SK-N-SH treated with all-trans-retinoic acid at 6 μM for 48 hours (cell line): ENCODE measurements around the gene IGF2R.

Experiments
- ATAC-seq: fragments of 200-7000 bp; cut with Tn5 transposase; 3 replicates; pipeline ENCODE4 v1.9.1; 2020; ENCODE audit warnings: mild to moderate bottlenecking, moderate library complexity
- ARNTL ChIP-seq: fragments of 450-650 bp; formaldehyde crosslinking; IDR thresholded peaks from 2 replicates; pipeline ENCODE4 v1.5.0; 2020; ENCODE audit warnings: low read depth, mild to moderate bottlenecking, moderate library complexity, borderline replicate concordance
- BACH2 ChIP-seq: fragments of 250-450 bp; sonication (Bioruptor Pico); IDR thresholded peaks from 2 replicates; pipeline ENCODE4 v1.9.0; 2021; ENCODE audit warnings: mild to moderate bottlenecking, borderline replicate concordance
- CREB5 ChIP-seq: fragments of 250-450 bp; sonication (Bioruptor Pico); IDR thresholded peaks from 2 replicates; pipeline ENCODE4 v1.5.1; 2020; ENCODE audit warnings: low read depth, mild to moderate bottlenecking, moderate library complexity
- CSDC2 ChIP-seq: fragments of 250-450 bp; sonication (Bioruptor Pico); IDR thresholded peaks from 2 replicates; pipeline ENCODE4 v1.5.0; 2020; ENCODE audit warnings: mild to moderate bottlenecking, moderate library complexity
- ESRRG ChIP-seq: fragments of 250-450 bp; sonication (Bioruptor Pico); IDR thresholded peaks from 2 replicates; pipeline ENCODE4 v1.6.1; 2021; ENCODE audit warnings: mild to moderate bottlenecking
- GLIS3 ChIP-seq: fragments of 250-450 bp; sonication (Bioruptor Pico); IDR thresholded peaks from 2 replicates; pipeline ENCODE4 v1.5.0; 2020; ENCODE audit warnings: mild to moderate bottlenecking, moderate library complexity
- ISL1 ChIP-seq: fragments of 250-450 bp; sonication (Bioruptor Pico); IDR thresholded peaks from 2 replicates; pipeline ENCODE4 v2.1.2; 2022; ENCODE audit warnings: mild to moderate bottlenecking, moderate library complexity
- OSR1 ChIP-seq: fragments of 250-450 bp; sonication (Bioruptor Pico); IDR thresholded peaks from 2 replicates; pipeline ENCODE4 v1.8.0; 2022; ENCODE audit warnings: moderate library complexity, mild to moderate bottlenecking, inconsistent platforms
- PATZ1 ChIP-seq: fragments of 250-450 bp; sonication (Bioruptor Pico); IDR thresholded peaks from 2 replicates; pipeline ENCODE4 v1.8.0; 2020; ENCODE audit warnings: mild to moderate bottlenecking, moderate library complexity, borderline replicate concordance
- POU6F1 ChIP-seq: fragments of 250-450 bp; sonication (Bioruptor Pico); IDR thresholded peaks from 2 replicates; pipeline ENCODE4 v1.8.0; 2021; ENCODE audit warnings: low read depth, mild to moderate bottlenecking, moderate library complexity, borderline replicate concordance
- PPARA ChIP-seq: fragments of 250-450 bp; sonication (Bioruptor Pico); IDR thresholded peaks from 2 replicates; pipeline ENCODE4 v1.5.0; 2020; ENCODE audit warnings: mild to moderate bottlenecking, borderline replicate concordance
- RARB ChIP-seq: fragments of 250-450 bp; sonication (Bioruptor Pico); IDR thresholded peaks from 2 replicates; pipeline ENCODE4 v1.8.0; 2021; ENCODE audit warnings: mild to moderate bottlenecking, moderate library complexity
- SNAI2 ChIP-seq: fragments of 250-450 bp; sonication (Bioruptor Pico); IDR thresholded peaks from 2 replicates; pipeline ENCODE4 v1.5.0; 2020; ENCODE audit warnings: mild to moderate bottlenecking, moderate library complexity
- TCF4 ChIP-seq: fragments of 250-450 bp; sonication (Bioruptor Pico); IDR thresholded peaks from 2 replicates; pipeline ENCODE4 v1.8.0; 2021; ENCODE audit warnings: mild to moderate bottlenecking, moderate library complexity, borderline replicate concordance
- TOX ChIP-seq: fragments of 250-450 bp; sonication (Bioruptor Pico); IDR thresholded peaks from 2 replicates; pipeline ENCODE4 v1.8.0; 2021; ENCODE audit warnings: mild to moderate bottlenecking, moderate library complexity, borderline replicate concordance
- TSHZ2 ChIP-seq: fragments of 250-450 bp; sonication (Bioruptor Pico); IDR thresholded peaks from 2 replicates; pipeline ENCODE4 v1.5.0; 2020; ENCODE audit warnings: mild to moderate bottlenecking, moderate library complexity
- ZC3H10 ChIP-seq: fragments of 250-450 bp; sonication (Bioruptor Pico); IDR thresholded peaks from 2 replicates; pipeline ENCODE4 v1.5.1; 2021; ENCODE audit warnings: mild to moderate bottlenecking, moderate library complexity
- ZFP3 ChIP-seq: fragments of 250-450 bp; sonication (Bioruptor Pico); IDR thresholded peaks from 2 replicates; pipeline ENCODE4 v1.5.0; 2020; ENCODE audit warnings: mild to moderate bottlenecking, moderate library complexity
- ZFP30 ChIP-seq: fragments of 450-650 bp; formaldehyde crosslinking; IDR thresholded peaks from 2 replicates; pipeline ENCODE4 v1.5.0; 2022; ENCODE audit warnings: mild to moderate bottlenecking, moderate library complexity
- ZNF565 ChIP-seq: fragments of 450-650 bp; formaldehyde crosslinking; conservative IDR thresholded peaks from 2 replicates; pipeline ENCODE4 v1.5.0; 2020; ENCODE audit warnings: low read depth, mild to moderate bottlenecking, moderate library complexity
- ZNF70 ChIP-seq: fragments of 450-650 bp; formaldehyde crosslinking; IDR thresholded peaks from 2 replicates; pipeline ENCODE4 v1.5.0; 2020; ENCODE audit warnings: mild to moderate bottlenecking, moderate library complexity
- ZNF8 ChIP-seq: fragments of 450-650 bp; formaldehyde crosslinking; IDR thresholded peaks from 2 replicates; pipeline ENCODE4 v1.5.0; 2020; ENCODE audit warnings: mild to moderate bottlenecking, moderate library complexity

IGF2R gene

GRCh38 chr6:160093061-160093460 is 124.2 kb downstream of the IGF2R start:
- TF ChIP-seq ZNF8 (CRISPR knock-in tag) (no peak), ZC3H10 (CRISPR knock-in tag) (no peak), ESRRG (CRISPR knock-in tag) (no peak), GLIS3 (CRISPR knock-in tag) (no peak), ISL1 (CRISPR knock-in tag) (no peak), OSR1 (CRISPR knock-in tag) (no peak), SNAI2 (CRISPR knock-in tag) (no peak)
- no peak for ATAC-seq

GRCh38 chr6:160093946-160094345 is 125.1 kb downstream of the IGF2R start:
- TF ChIP-seq TSHZ2 (CRISPR knock-in tag) (no peak), BACH2 (no peak), TCF4 (no peak), ZFP30 (CRISPR knock-in tag) (no peak), PATZ1 (CRISPR knock-in tag) (no peak), SNAI2 (CRISPR knock-in tag) (no peak), PPARA (CRISPR knock-in tag) (no peak), ZFP3 (CRISPR knock-in tag) (no peak), CREB5 (CRISPR knock-in tag) (no peak), ZNF70 (CRISPR knock-in tag) (no peak), RARB (CRISPR knock-in tag) (no peak), ZNF8 (CRISPR knock-in tag) (no peak), TOX (no peak), ZNF565 (no peak), ZC3H10 (CRISPR knock-in tag) (no peak), POU6F1 (CRISPR knock-in tag) (no peak), ARNTL (no peak)
- no peak for ATAC-seq

- no peak for TF ChIP-seq ZNF70 (CRISPR knock-in tag)
- TF ChIP-seq ARNTL = no peak
- no peak for TF ChIP-seq SNAI2 (CRISPR knock-in tag)
- no peak for TF ChIP-seq CSDC2 (CRISPR knock-in tag)
- ATAC-seq = no peak
Observed at GRCh38 chr6:160095146-160095845, 126.4 kb downstream of the IGF2R start.
